HCT116 (cell line): Measurements from ENCODE around the gene LAMA1. TPM values are rescaled to one million over a fixed set of nuclear protein-coding genes. Genes with fewer than 3 reads are reported as not detected.

ENCODE experiments used
- ATAC-seq: fragments of 200-7000 bp; cut with Tn5 transposase; 2 replicates; pipeline ENCODE4 v1.9.1; 2020; ENCODE audit warnings: mild to moderate bottlenecking, moderate library complexity
- BruUV-seq: library from RNA; stranded (reverse); fragments of 400-500 nt; replicated peaks from 2 replicates; lab custom pipeline; 2021; lab: Mats Ljungman, UMichigan
- CTCF ChIA-PET: fragments of 300-600 bp; sonication (Branson Sonifier 250); formaldehyde crosslinking; loops from one replicate; lab custom pipeline; 2021; ENCODE audit warnings: antibody characterized with exemption; lab: Charles Lee
- POLR2A ChIA-PET: fragments of 300-600, 350-600 bp; sonication (Branson Sonifier 250); formaldehyde crosslinking; loops from one replicate; lab custom pipeline; 2021; ENCODE audit warnings: antibody characterized with exemption; lab: Charles Lee
- RAD21 ChIA-PET, 2 experiments: fragments of 300-600 bp; sonication (Branson Sonifier 250); formaldehyde crosslinking; loops; one replicate each; lab custom pipeline; 2023; ENCODE audit warnings: low total read pairs in 2 of 2; ENCODE audit not compliant: uncharacterized antibody in 2 of 2, unreplicated experiment in 2 of 2, low non-redundant PET in 1 of 2; lab: Charles Lee
- DNase-seq: peaks from one replicate; pipeline ENCODE4 v3.0.0-alpha.2; 2010; ENCODE audit warnings: low read depth, low spot score
- H2AFZ ChIP-seq: fragments of 200-600 bp; shearing (Covaris generic), sonication (generic); 2 replicates; pipeline ENCODE4 v1.6.1; 2017; ENCODE audit warnings: low read depth, mixed run types, mixed read lengths, antibody characterized with exemption, low read length; ENCODE audit not compliant: poor library complexity, severe bottlenecking
- H3K27ac ChIP-seq: 2 replicates; pipeline ENCODE4 v1.5.1; 2012; ENCODE audit warnings: low read depth, low read length
- H3K27me3 ChIP-seq: fragments of 200-600 bp; sonication (generic); 2 replicates; pipeline ENCODE4 v1.6.1; 2016; ENCODE audit warnings: mixed run types, low read length, mixed read lengths; ENCODE audit not compliant: insufficient read depth
- H3K36me3 ChIP-seq, 2 experiments: fragments of 200-500 bp in 1 of 2; fragments of 200-600 bp in 1 of 2; sonication (Bioruptor generic) in 1 of 2; sonication (generic) in 1 of 2; 2 replicates each; pipeline versions ENCODE4 v1.5.1 to v1.6.1; 2014 to 2016; ENCODE audit warnings: low read length in 2 of 2, inconsistent platforms in 1 of 2, mixed read lengths in 1 of 2, mixed run types in 1 of 2; ENCODE audit not compliant: insufficient read depth in 2 of 2, control insufficient read depth in 1 of 2
- H3K4me1 ChIP-seq, 2 experiments: fragments of 200-600 bp in 1 of 2; sonication (generic) in 1 of 2; 2 replicates each; pipeline versions ENCODE4 v1.5.1 to v1.6.1; 2012 to 2017; ENCODE audit warnings: low read length in 2 of 2, inconsistent platforms in 1 of 2, mild to moderate bottlenecking in 1 of 2, mixed read lengths in 1 of 2, mixed run types in 1 of 2, moderate library complexity in 1 of 2; ENCODE audit not compliant: insufficient read depth in 2 of 2, control insufficient read depth in 1 of 2
- H3K4me2 ChIP-seq: fragments of 200-600 bp; sonication (generic); 2 replicates; pipeline ENCODE4 v1.6.1; 2017; ENCODE audit warnings: mixed run types, low read length, mixed read lengths
- H3K4me3 ChIP-seq, 2 experiments: fragments of 200-600 bp in 1 of 2; sonication (generic) in 1 of 2; replicated peaks in 1 of 2; 2 replicates each; pipeline ENCODE4 v1.5.1; 2011 to 2016; ENCODE audit warnings: low read length in 2 of 2, control low read depth in 1 of 2, low read depth in 1 of 2, mild to moderate bottlenecking in 1 of 2, mixed read lengths in 1 of 2, mixed run types in 1 of 2
- H3K79me2 ChIP-seq: fragments of 200-600 bp; sonication (generic); 2 replicates; pipeline ENCODE4 v1.6.1; 2017; ENCODE audit warnings: mild to moderate bottlenecking, mixed run types, low read length, moderate library complexity, mixed read lengths; ENCODE audit not compliant: insufficient read depth
- H3K9ac ChIP-seq: fragments of 200-600 bp; sonication (generic); 2 replicates; pipeline ENCODE4 v1.6.1; 2016; ENCODE audit warnings: low read length, mixed read lengths
- H3K9me2 ChIP-seq: fragments of 200-600 bp; sonication (generic), shearing (Covaris generic); 2 replicates; pipeline ENCODE4 v1.6.1; 2017; ENCODE audit warnings: mixed run types, mild to moderate bottlenecking, moderate library complexity; ENCODE audit not compliant: insufficient read depth
- H3K9me3 ChIP-seq, 2 experiments: fragments of 200-500 bp in 1 of 2; fragments of 200-600 bp in 1 of 2; sonication (Bioruptor generic) in 1 of 2; sonication (generic) in 1 of 2; 2 replicates each; pipeline ENCODE4 v1.6.1; 2014 to 2017; ENCODE audit warnings: low read length in 2 of 2, mixed read lengths in 2 of 2, inconsistent platforms in 1 of 2, low read depth in 1 of 2, mild to moderate bottlenecking in 1 of 2, mixed run types in 1 of 2, moderate library complexity in 1 of 2; ENCODE audit not compliant: control insufficient read depth in 1 of 2, insufficient read depth in 1 of 2
- H4K20me1 ChIP-seq: fragments of 200-600 bp; sonication (generic), shearing (Covaris generic); 2 replicates; pipeline ENCODE4 v1.6.1; 2017; ENCODE audit warnings: mixed run types, mild to moderate bottlenecking, moderate library complexity; ENCODE audit not compliant: insufficient read depth
- CBX3 ChIP-seq: IDR thresholded peaks from 2 replicates; pipeline ENCODE4 v1.6.1; 2012; ENCODE audit warnings: low read depth
- CEBPB ChIP-seq: IDR thresholded peaks from 2 replicates; pipeline ENCODE4 v1.6.1; 2012; ENCODE audit warnings: low read depth
- EGR1 ChIP-seq: IDR thresholded peaks from 2 replicates; pipeline ENCODE4 v1.6.1; 2012; ENCODE audit warnings: low read depth
- EZH2phosphoT487 ChIP-seq: fragments of 200-600 bp; IDR thresholded peaks from 2 replicates; pipeline ENCODE4 v1.6.1; 2018; ENCODE audit warnings: antibody characterized with exemption, borderline replicate concordance
- POLR2A ChIP-seq: IDR thresholded peaks from 2 replicates; pipeline ENCODE4 v1.7.0; 2011; ENCODE audit warnings: borderline replicate concordance; ENCODE audit not compliant: insufficient read depth, insufficient read length; ENCODE audit errors: extremely low read depth
- POLR2AphosphoS5 ChIP-seq: IDR thresholded peaks from 2 replicates; pipeline ENCODE4 v1.6.1; 2011; ENCODE audit warnings: mild to moderate bottlenecking, low read depth, low read length, moderate library complexity
- RAD21 ChIP-seq: IDR thresholded peaks from 2 replicates; pipeline ENCODE4 v1.6.1; 2012; ENCODE audit warnings: low read depth, mild to moderate bottlenecking
- SP1 ChIP-seq: IDR thresholded peaks from 2 replicates; pipeline ENCODE4 v1.6.1; 2012; ENCODE audit warnings: low read depth
- SRF ChIP-seq: IDR thresholded peaks from 2 replicates; pipeline ENCODE4 v1.6.1; 2012; ENCODE audit warnings: low read depth
- TCF7L2 ChIP-seq: IDR thresholded peaks from 2 replicates; pipeline ENCODE4 v1.7.0; 2011; ENCODE audit warnings: borderline replicate concordance, inconsistent platforms; ENCODE audit not compliant: insufficient read depth, insufficient read length; ENCODE audit errors: extremely low read depth
- ZFX ChIP-seq: fragments of 450-650 bp; IDR thresholded peaks from 2 replicates; pipeline ENCODE4 v1.6.1; 2017
- intact Hi-C: fragments of 100-400 bp; cut with micrococcal nuclease; formaldehyde crosslinking; loops from 2 replicates; pipeline ENCODE4 v1.10.0; 2022
- total RNA-seq: library from RNA; stranded (reverse); gene quantifications from one replicate; pipeline ENCODE4 v1.2.1, GENCODE V29; 2021; ENCODE audit not compliant: unreplicated experiment
- TF ChIP-seq, protein P1 (sequence below): IDR thresholded peaks from 2 replicates; pipeline ENCODE4 v1.6.1; 2012
- TF ChIP-seq, protein P2 (sequence below), 3 experiments: fragments of 200-600 bp in 1 of 3; sonication (generic) in 1 of 3; IDR thresholded peaks in 2 of 3; conservative IDR thresholded peaks in 1 of 3; 2 replicates each; pipeline ENCODE4 v1.5.1; 2012 to 2017; ENCODE audit warnings: low read depth in 2 of 3, low read length in 2 of 3, antibody characterized with exemption in 1 of 3, borderline replicate concordance in 1 of 3, control low read depth in 1 of 3, mild to moderate bottlenecking in 1 of 3, mixed read lengths in 1 of 3, mixed run types in 1 of 3, moderate library complexity in 1 of 3; ENCODE audit not compliant: insufficient read depth in 1 of 3
- TF ChIP-seq, protein P3 (sequence below): IDR thresholded peaks from 2 replicates; pipeline ENCODE4 v1.6.1; 2012; ENCODE audit warnings: low read depth

The LAMA1 gene
- total RNA-seq, 1 experiment from 2014 or later = 0.05 TPM

DNA sequence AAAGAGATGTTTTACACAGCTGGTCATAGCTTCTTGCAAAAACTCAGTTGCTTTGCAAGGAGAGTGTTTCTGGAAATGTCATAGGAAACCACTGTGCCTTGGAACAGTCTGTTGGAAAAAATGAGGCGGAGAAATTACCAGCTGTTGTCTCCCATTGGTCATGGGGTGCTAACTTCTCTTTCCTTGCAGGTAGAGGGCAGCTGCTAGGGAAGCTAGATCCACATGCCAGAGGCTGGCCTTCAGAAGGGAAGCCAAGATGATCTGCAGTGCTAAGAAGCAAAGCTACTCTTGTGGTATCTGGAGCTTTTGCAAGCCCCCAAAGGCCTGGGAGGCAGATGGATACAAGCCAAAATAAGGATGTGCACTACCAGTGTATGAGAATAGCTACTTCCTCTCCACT is 34.8 kb upstream of the LAMA1 start:
- no peak for DNase-seq
- no peaks in the 10 kb centered on the region for H3K9me2 ChIP-seq
- TF ChIP-seq SP1 = no peak
- TF ChIP-seq, protein P1, sequence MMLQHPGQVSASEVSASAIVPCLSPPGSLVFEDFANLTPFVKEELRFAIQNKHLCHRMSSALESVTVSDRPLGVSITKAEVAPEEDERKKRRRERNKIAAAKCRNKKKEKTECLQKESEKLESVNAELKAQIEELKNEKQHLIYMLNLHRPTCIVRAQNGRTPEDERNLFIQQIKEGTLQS = no peak
- no peak for TF ChIP-seq CEBPB
- no peak for TF ChIP-seq POLR2A
- TF ChIP-seq, protein P2, sequence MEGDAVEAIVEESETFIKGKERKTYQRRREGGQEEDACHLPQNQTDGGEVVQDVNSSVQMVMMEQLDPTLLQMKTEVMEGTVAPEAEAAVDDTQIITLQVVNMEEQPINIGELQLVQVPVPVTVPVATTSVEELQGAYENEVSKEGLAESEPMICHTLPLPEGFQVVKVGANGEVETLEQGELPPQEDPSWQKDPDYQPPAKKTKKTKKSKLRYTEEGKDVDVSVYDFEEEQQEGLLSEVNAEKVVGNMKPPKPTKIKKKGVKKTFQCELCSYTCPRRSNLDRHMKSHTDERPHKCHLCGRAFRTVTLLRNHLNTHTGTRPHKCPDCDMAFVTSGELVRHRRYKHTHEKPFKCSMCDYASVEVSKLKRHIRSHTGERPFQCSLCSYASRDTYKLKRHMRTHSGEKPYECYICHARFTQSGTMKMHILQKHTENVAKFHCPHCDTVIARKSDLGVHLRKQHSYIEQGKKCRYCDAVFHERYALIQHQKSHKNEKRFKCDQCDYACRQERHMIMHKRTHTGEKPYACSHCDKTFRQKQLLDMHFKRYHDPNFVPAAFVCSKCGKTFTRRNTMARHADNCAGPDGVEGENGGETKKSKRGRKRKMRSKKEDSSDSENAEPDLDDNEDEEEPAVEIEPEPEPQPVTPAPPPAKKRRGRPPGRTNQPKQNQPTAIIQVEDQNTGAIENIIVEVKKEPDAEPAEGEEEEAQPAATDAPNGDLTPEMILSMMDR (IDR thresholded peaks at IDR 0.05 in 2 of 3, conservative IDR thresholded peaks at IDR 0.05 in 1 of 3; ENCODE audit: borderline replicate concordance in 1 of 3, insufficient read depth in 1 of 3, low read depth in 2 of 3, low read length in 2 of 3) = no peak
- TF ChIP-seq EZH2phosphoT487 = no peak
- no peak for TF ChIP-seq ZFX
- no peak for TF ChIP-seq RAD21
- no peak for TF ChIP-seq TCF7L2
- no peak for TF ChIP-seq CBX3
- TF ChIP-seq, protein P3, sequence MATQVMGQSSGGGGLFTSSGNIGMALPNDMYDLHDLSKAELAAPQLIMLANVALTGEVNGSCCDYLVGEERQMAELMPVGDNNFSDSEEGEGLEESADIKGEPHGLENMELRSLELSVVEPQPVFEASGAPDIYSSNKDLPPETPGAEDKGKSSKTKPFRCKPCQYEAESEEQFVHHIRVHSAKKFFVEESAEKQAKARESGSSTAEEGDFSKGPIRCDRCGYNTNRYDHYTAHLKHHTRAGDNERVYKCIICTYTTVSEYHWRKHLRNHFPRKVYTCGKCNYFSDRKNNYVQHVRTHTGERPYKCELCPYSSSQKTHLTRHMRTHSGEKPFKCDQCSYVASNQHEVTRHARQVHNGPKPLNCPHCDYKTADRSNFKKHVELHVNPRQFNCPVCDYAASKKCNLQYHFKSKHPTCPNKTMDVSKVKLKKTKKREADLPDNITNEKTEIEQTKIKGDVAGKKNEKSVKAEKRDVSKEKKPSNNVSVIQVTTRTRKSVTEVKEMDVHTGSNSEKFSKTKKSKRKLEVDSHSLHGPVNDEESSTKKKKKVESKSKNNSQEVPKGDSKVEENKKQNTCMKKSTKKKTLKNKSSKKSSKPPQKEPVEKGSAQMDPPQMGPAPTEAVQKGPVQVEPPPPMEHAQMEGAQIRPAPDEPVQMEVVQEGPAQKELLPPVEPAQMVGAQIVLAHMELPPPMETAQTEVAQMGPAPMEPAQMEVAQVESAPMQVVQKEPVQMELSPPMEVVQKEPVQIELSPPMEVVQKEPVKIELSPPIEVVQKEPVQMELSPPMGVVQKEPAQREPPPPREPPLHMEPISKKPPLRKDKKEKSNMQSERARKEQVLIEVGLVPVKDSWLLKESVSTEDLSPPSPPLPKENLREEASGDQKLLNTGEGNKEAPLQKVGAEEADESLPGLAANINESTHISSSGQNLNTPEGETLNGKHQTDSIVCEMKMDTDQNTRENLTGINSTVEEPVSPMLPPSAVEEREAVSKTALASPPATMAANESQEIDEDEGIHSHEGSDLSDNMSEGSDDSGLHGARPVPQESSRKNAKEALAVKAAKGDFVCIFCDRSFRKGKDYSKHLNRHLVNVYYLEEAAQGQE = no peak
- TF ChIP-seq POLR2AphosphoS5 = no peak
- no peak for TF ChIP-seq SRF
- no peak for TF ChIP-seq EGR1
- TF ChIP-seq, all 23 proteins: peak for 0
- POLR2A ChIA-PET = no interaction called here
- H3K4me2 ChIP-seq = no peak overlapping the region
- no peak overlapping the region for H3K27ac ChIP-seq
- RAD21 ChIA-PET = no interaction called here
- no peak overlapping the region for H2AFZ ChIP-seq
- H3K4me3 ChIP-seq = no peak overlapping the region
- H3K9me3 ChIP-seq = peaks cover 0 to under 1% of the 10 kb centered on the region in 2 experiments; a peak in 1 of 4 replicates
- no peaks in the 10 kb centered on the region for H3K36me3 ChIP-seq
- no peaks in the 10 kb centered on the region for H4K20me1 ChIP-seq
- ATAC-seq = no peak
- CTCF ChIA-PET = no interaction called here
- H3K4me1 ChIP-seq = no peaks in the 10 kb centered on the region
- intact Hi-C loops = no loop called here
- H3K9ac ChIP-seq = no peak overlapping the region
- no peaks in the 10 kb centered on the region for H3K27me3 ChIP-seq
- no TSS peak for BruUV-seq
- no peaks in the 10 kb centered on the region for H3K79me2 ChIP-seq
